ENCODE results near the gene RMDN2.

Gene RMDN2

GRCh38 chr2:37894047-37894446, 31.0 kb upstream of the RMDN2 start:
- TF ChIP-seq EZH2 (optimal IDR thresholded peaks at IDR 0.05; ENCODE audit: low read depth, low read length) (no peak), EZH2phosphoT487 (IDR thresholded peaks at IDR 0.05; ENCODE audit: low read length) (no peak)
- TF ChIP-seq, protein P1, sequence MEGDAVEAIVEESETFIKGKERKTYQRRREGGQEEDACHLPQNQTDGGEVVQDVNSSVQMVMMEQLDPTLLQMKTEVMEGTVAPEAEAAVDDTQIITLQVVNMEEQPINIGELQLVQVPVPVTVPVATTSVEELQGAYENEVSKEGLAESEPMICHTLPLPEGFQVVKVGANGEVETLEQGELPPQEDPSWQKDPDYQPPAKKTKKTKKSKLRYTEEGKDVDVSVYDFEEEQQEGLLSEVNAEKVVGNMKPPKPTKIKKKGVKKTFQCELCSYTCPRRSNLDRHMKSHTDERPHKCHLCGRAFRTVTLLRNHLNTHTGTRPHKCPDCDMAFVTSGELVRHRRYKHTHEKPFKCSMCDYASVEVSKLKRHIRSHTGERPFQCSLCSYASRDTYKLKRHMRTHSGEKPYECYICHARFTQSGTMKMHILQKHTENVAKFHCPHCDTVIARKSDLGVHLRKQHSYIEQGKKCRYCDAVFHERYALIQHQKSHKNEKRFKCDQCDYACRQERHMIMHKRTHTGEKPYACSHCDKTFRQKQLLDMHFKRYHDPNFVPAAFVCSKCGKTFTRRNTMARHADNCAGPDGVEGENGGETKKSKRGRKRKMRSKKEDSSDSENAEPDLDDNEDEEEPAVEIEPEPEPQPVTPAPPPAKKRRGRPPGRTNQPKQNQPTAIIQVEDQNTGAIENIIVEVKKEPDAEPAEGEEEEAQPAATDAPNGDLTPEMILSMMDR (IDR thresholded peaks at IDR 0.05; ENCODE audit: low read length) = no peak
- no peaks in the 10 kb centered on the region for H3K9me2 ChIP-seq (replicated peaks; ENCODE audit: insufficient read depth, low read length)

GRCh38 chr2:37894601-37895000, 30.5 kb upstream of the RMDN2 start:
- Histone ChIP-seq H2AFZ (ENCODE audit: low read length) (no peak overlapping the region), H3K36me3 (replicated peaks; ENCODE audit: insufficient read depth, low read length) (no peaks in the 10 kb centered on the region), H3K9me2 (replicated peaks; ENCODE audit: insufficient read depth, low read length) (no peaks in the 10 kb centered on the region), H4K20me1 (ENCODE audit: insufficient read depth, low read length) (no peaks in the 10 kb centered on the region), H3K9ac (ENCODE audit: low read length) (no peak overlapping the region), H3K4me3 (ENCODE audit: low read length) (no peak overlapping the region), H3K4me2 (ENCODE audit: low read depth, low read length) (no peak overlapping the region), H3K27ac (ENCODE audit: low read length) (no peak overlapping the region), H3K27me3 (replicated peaks; ENCODE audit: insufficient read depth, low read length) (peaks cover 19% of the 10 kb centered on the region), H3K79me2 (ENCODE audit: low read length) (no peaks in the 10 kb centered on the region), H3F3A (ENCODE audit: insufficient read depth, low read length) (peaks cover 19% of the 10 kb centered on the region), H3K9me3 (replicated peaks; ENCODE audit: insufficient read depth, low read length) (no peaks in the 10 kb centered on the region), H3K4me1 (ENCODE audit: low read length) (peaks cover 24% of the 10 kb centered on the region)
- TF ChIP-seq EZH2phosphoT487 (IDR thresholded peaks at IDR 0.05; ENCODE audit: low read length) = no peak
- TF ChIP-seq, protein P1 (IDR thresholded peaks at IDR 0.05; ENCODE audit: low read length) = no peak
- no peak for TF ChIP-seq EZH2 (optimal IDR thresholded peaks at IDR 0.05; ENCODE audit: low read depth, low read length)
- no peak for DNase-seq

More at GRCh38 chr2:37894047-37894446, 31.0 kb upstream of the RMDN2 start:
- Histone ChIP-seq H3K4me2 (ENCODE audit: low read depth, low read length) (no peak overlapping the region), H3F3A (ENCODE audit: insufficient read depth, low read length) (peaks cover 19% of the 10 kb centered on the region), H3K4me3 (ENCODE audit: low read length) (no peak overlapping the region), H3K9ac (ENCODE audit: low read length) (no peak overlapping the region), H3K27ac (ENCODE audit: low read length) (no peak overlapping the region), H3K4me1 (ENCODE audit: low read length) (peaks cover 24% of the 10 kb centered on the region), H4K20me1 (ENCODE audit: insufficient read depth, low read length) (no peaks in the 10 kb centered on the region), H3K27me3 (replicated peaks; ENCODE audit: insufficient read depth, low read length) (peaks cover 19% of the 10 kb centered on the region), H2AFZ (ENCODE audit: low read length) (no peak overlapping the region), H3K79me2 (ENCODE audit: low read length) (no peaks in the 10 kb centered on the region), H3K9me3 (replicated peaks; ENCODE audit: insufficient read depth, low read length) (no peaks in the 10 kb centered on the region), H3K36me3 (replicated peaks; ENCODE audit: insufficient read depth, low read length) (no peaks in the 10 kb centered on the region)
- DNase-seq = no peak

DNA sequence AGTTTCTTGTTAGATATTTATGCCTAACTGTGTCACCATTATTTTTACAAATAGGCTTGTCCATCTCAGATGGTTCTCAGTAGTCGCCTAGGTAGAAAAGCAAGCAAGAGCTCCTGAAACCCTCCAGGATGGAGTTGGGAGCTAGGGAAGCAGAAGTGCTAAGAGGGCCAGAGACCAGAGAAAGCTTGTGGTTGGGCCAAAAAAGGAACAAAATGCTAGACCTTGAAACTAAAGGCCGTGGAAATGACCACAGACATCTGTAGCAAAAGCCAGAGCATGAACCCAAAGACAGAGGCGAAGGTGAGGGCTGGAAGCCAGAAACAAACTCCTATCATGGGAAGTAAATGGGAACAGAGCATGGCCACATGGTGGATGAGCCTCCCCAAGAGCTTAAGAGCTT, 29.9 kb upstream of the RMDN2 start:
- Histone ChIP-seq H3K79me2 (ENCODE audit: low read length) (no peaks in the 10 kb centered on the region), H3K4me3 (ENCODE audit: low read length) (no peak overlapping the region), H2AFZ (ENCODE audit: low read length) (no peak overlapping the region), H3K4me2 (ENCODE audit: low read depth, low read length) (no peak overlapping the region), H3K9me3 (replicated peaks; ENCODE audit: insufficient read depth, low read length) (no peaks in the 10 kb centered on the region), H3K9me2 (replicated peaks; ENCODE audit: insufficient read depth, low read length) (no peaks in the 10 kb centered on the region), H3F3A (ENCODE audit: insufficient read depth, low read length) (peaks cover 19% of the 10 kb centered on the region), H3K27ac (ENCODE audit: low read length) (no peak overlapping the region), H3K9ac (ENCODE audit: low read length) (no peak overlapping the region), H3K27me3 (replicated peaks; ENCODE audit: insufficient read depth, low read length) (peaks cover 19% of the 10 kb centered on the region), H3K4me1 (ENCODE audit: low read length) (peaks cover 24% of the 10 kb centered on the region), H4K20me1 (ENCODE audit: insufficient read depth, low read length) (no peaks in the 10 kb centered on the region), H3K36me3 (replicated peaks; ENCODE audit: insufficient read depth, low read length) (no peaks in the 10 kb centered on the region)
- TF ChIP-seq EZH2phosphoT487 (IDR thresholded peaks at IDR 0.05; ENCODE audit: low read length) (no peak), EZH2 (optimal IDR thresholded peaks at IDR 0.05; ENCODE audit: low read depth, low read length) (no peak)
- TF ChIP-seq, protein P1 (IDR thresholded peaks at IDR 0.05; ENCODE audit: low read length) = no peak
- no peak for DNase-seq
